HepG2 (cell line): ENCODE results near the gene MDM4.

Experiments used
- CTCF ChIP-seq: sonication (generic); formaldehyde crosslinking; IDR thresholded peaks from 2 replicates; pipeline ENCODE4 v1.5.0; 2020; ENCODE audit warnings: mild to moderate bottlenecking, missing genetic modification reagents, moderate library complexity
- TAF1 ChIP-seq: sonication (generic); formaldehyde crosslinking; IDR thresholded peaks from 2 replicates; pipeline ENCODE4 v1.4.0; 2020; ENCODE audit warnings: missing genetic modification reagents
- THAP7 ChIP-seq: sonication (generic); formaldehyde crosslinking; IDR thresholded peaks from 2 replicates; pipeline ENCODE4 v1.8.1; 2023; ENCODE audit warnings: mild to moderate bottlenecking, missing genetic modification reagents
- ZNF550 ChIP-seq: sonication (generic); formaldehyde crosslinking; IDR thresholded peaks from 2 replicates; pipeline ENCODE4 v1.4.0; 2020; ENCODE audit warnings: mild to moderate bottlenecking, missing genetic modification reagents, borderline replicate concordance

- TF ChIP-seq TAF1 (CRISPR knock-in tag): no peak
- no peak for TF ChIP-seq CTCF (CRISPR knock-in tag)
- TF ChIP-seq ZNF550 (CRISPR knock-in tag): no peak
- no peak for TF ChIP-seq THAP7
Observed at GRCh38 chr1:204587621-204588020, 71.4 kb downstream of the MDM4 start.
